Measurements from ENCODE around the gene WDCP.

The WDCP gene

DNA sequence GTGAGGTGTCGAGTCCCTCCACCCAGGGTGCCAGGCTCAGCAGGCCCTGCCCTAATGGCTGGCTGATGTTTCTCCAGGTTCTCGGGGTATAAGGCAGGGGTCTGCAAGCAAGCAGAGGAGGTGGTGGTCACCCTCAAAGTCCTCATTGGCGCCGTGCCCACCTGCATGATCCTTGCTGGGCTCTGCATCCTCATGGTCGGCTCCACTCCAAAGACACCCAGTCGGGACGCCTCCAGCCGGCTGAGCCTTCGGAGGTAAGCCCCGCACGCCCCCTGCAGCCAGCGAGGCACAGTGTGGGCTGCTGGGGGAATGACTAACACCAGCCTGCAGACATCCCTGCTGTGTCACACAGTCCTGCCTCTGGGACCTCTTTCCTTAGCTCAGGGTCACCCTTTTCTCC is 23.2 kb downstream of the WDCP start:
- no peak overlapping the region for H3K27ac ChIP-seq (ENCODE audit: low read length)
- no peaks in the 10 kb centered on the region for H3F3A ChIP-seq (ENCODE audit: insufficient read depth, low read length)
- DNase-seq: no peak
- no peak overlapping the region for H3K4me3 ChIP-seq (ENCODE audit: low read length)
- H3K9me2 ChIP-seq (replicated peaks; ENCODE audit: insufficient read depth, low read length): no peaks in the 10 kb centered on the region
- no peaks in the 10 kb centered on the region for H3K79me2 ChIP-seq (ENCODE audit: low read length)
- no peak overlapping the region for H2AFZ ChIP-seq (ENCODE audit: low read length)
- no peaks in the 10 kb centered on the region for H4K20me1 ChIP-seq (ENCODE audit: insufficient read depth, low read length)
- no peak overlapping the region for H3K4me2 ChIP-seq (ENCODE audit: low read depth, low read length)
- H3K27me3 ChIP-seq (replicated peaks; ENCODE audit: insufficient read depth, low read length): no peaks in the 10 kb centered on the region
- no peaks in the 10 kb centered on the region for H3K9me3 ChIP-seq (replicated peaks; ENCODE audit: insufficient read depth, low read length)
- TF ChIP-seq EZH2phosphoT487 (IDR thresholded peaks at IDR 0.05; ENCODE audit: low read length): no peak
- no peak for TF ChIP-seq EZH2 (optimal IDR thresholded peaks at IDR 0.05; ENCODE audit: low read depth, low read length)
- TF ChIP-seq, protein P1, sequence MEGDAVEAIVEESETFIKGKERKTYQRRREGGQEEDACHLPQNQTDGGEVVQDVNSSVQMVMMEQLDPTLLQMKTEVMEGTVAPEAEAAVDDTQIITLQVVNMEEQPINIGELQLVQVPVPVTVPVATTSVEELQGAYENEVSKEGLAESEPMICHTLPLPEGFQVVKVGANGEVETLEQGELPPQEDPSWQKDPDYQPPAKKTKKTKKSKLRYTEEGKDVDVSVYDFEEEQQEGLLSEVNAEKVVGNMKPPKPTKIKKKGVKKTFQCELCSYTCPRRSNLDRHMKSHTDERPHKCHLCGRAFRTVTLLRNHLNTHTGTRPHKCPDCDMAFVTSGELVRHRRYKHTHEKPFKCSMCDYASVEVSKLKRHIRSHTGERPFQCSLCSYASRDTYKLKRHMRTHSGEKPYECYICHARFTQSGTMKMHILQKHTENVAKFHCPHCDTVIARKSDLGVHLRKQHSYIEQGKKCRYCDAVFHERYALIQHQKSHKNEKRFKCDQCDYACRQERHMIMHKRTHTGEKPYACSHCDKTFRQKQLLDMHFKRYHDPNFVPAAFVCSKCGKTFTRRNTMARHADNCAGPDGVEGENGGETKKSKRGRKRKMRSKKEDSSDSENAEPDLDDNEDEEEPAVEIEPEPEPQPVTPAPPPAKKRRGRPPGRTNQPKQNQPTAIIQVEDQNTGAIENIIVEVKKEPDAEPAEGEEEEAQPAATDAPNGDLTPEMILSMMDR (IDR thresholded peaks at IDR 0.05; ENCODE audit: low read length): no peak
- H3K9ac ChIP-seq (ENCODE audit: low read length): no peak overlapping the region
- no peaks in the 10 kb centered on the region for H3K36me3 ChIP-seq (replicated peaks; ENCODE audit: insufficient read depth, low read length)
- no peaks in the 10 kb centered on the region for H3K4me1 ChIP-seq (ENCODE audit: low read length)

DNA sequence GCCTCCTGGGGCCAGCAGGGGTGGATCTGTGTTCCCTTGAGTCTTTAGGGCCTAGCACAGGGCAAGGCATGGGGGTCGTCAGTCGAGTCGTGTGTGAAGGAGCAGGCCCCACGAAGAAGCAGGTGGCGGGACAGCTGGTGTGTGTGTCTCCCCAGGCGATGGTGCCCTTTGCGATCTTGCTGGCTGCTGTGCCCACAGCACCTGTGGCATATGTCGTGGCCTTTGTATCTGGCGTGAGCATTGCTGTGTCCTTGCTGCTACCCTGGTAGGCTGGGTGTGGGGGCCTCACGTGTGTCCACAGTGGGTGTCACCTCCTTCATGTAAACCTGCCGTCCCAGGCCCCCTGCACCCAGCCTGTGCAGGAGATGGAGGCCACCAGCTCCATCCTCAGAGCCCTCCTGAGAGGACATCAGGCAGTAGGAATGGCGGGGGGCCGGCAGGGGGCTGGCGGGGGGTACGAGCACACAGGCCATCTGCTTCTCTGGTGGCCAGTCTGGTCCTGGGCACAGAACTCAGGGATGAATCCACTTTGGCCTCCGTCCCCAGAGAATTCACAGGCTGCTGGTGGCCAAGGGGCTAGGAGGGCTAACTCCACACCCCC is 24.1 kb downstream of the WDCP start:
- H2AFZ ChIP-seq (ENCODE audit: low read length): no peak overlapping the region
- H3K27ac ChIP-seq (ENCODE audit: low read length): no peak overlapping the region
- no peak overlapping the region for H3K9ac ChIP-seq (ENCODE audit: low read length)
- DNase-seq: no peak
- no peaks in the 10 kb centered on the region for H3K79me2 ChIP-seq (ENCODE audit: low read length)
- no peaks in the 10 kb centered on the region for H3K4me1 ChIP-seq (ENCODE audit: low read length)
- no peaks in the 10 kb centered on the region for H3K9me3 ChIP-seq (replicated peaks; ENCODE audit: insufficient read depth, low read length)
- no peaks in the 10 kb centered on the region for H3K9me2 ChIP-seq (replicated peaks; ENCODE audit: insufficient read depth, low read length)
- no peaks in the 10 kb centered on the region for H3K36me3 ChIP-seq (replicated peaks; ENCODE audit: insufficient read depth, low read length)
- H4K20me1 ChIP-seq (ENCODE audit: insufficient read depth, low read length): no peaks in the 10 kb centered on the region
- H3K27me3 ChIP-seq (replicated peaks; ENCODE audit: insufficient read depth, low read length): no peaks in the 10 kb centered on the region
- H3K4me2 ChIP-seq (ENCODE audit: low read depth, low read length): no peak overlapping the region
- no peaks in the 10 kb centered on the region for H3F3A ChIP-seq (ENCODE audit: insufficient read depth, low read length)
- no peak overlapping the region for H3K4me3 ChIP-seq (ENCODE audit: low read length)
- TF ChIP-seq EZH2phosphoT487 (IDR thresholded peaks at IDR 0.05; ENCODE audit: low read length) (no peak), EZH2 (optimal IDR thresholded peaks at IDR 0.05; ENCODE audit: low read depth, low read length) (no peak)
- TF ChIP-seq, protein P1 (IDR thresholded peaks at IDR 0.05; ENCODE audit: low read length): no peak

DNA sequence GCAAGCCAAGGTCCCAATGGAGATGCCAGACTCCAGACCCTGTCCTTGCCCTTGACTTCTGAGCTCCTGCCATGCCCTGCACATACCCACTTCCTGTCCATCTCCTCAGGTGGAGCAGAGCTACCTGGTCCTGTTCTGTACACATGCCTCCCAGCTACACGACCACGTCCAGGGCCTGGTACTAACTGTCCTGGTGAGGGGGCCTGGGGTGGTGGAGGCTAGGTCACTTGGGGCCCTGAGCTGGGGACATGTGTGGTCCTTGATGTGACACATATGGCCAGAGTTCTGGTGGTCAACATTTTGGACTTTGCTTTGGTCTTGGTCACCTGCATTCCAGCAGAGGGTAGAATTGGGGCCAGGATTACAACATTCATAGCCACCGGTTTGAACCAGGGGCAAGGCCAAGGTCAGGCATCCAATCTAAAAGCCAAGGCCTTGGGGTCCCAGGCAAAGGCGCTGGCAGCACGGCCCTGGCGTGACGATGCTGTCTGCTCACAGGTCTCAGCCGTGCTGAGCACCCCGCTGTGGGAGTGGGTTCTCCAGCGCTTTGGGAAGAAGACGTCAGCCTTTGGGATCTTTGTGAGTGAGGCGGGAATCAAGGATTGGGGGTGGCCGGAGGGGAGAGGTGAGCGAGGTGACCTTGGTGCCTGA is 24.7 kb downstream of the WDCP start:
- Histone ChIP-seq H3K9me3 (replicated peaks; ENCODE audit: insufficient read depth, low read length) (no peaks in the 10 kb centered on the region), H3K4me3 (ENCODE audit: low read length) (no peak overlapping the region), H2AFZ (ENCODE audit: low read length) (no peak overlapping the region), H3K9me2 (replicated peaks; ENCODE audit: insufficient read depth, low read length) (no peaks in the 10 kb centered on the region), H3K9ac (ENCODE audit: low read length) (no peak overlapping the region), H4K20me1 (ENCODE audit: insufficient read depth, low read length) (no peaks in the 10 kb centered on the region), H3F3A (ENCODE audit: insufficient read depth, low read length) (no peaks in the 10 kb centered on the region), H3K27me3 (replicated peaks; ENCODE audit: insufficient read depth, low read length) (no peaks in the 10 kb centered on the region), H3K79me2 (ENCODE audit: low read length) (no peaks in the 10 kb centered on the region), H3K27ac (ENCODE audit: low read length) (no peak overlapping the region), H3K4me1 (ENCODE audit: low read length) (no peaks in the 10 kb centered on the region), H3K36me3 (replicated peaks; ENCODE audit: insufficient read depth, low read length) (no peaks in the 10 kb centered on the region), H3K4me2 (ENCODE audit: low read depth, low read length) (no peak overlapping the region)
- TF ChIP-seq EZH2phosphoT487 (IDR thresholded peaks at IDR 0.05; ENCODE audit: low read length): no peak
- TF ChIP-seq EZH2 (optimal IDR thresholded peaks at IDR 0.05; ENCODE audit: low read depth, low read length): no peak
- TF ChIP-seq, protein P1 (IDR thresholded peaks at IDR 0.05; ENCODE audit: low read length): no peak
- DNase-seq: no peak

All from MM.1S (cell line).